Panc1 (cell line): ENCODE measurements around the gene HSF2BP. TPM values are rescaled to one million over a fixed set of nuclear protein-coding genes. Genes with fewer than 3 reads are reported as not detected.

Experiments
- ATAC-seq: fragments of 200-7000 bp; cut with Tn5 transposase; 2 replicates; pipeline ENCODE4 v1.9.1; 2020; ENCODE audit warnings: mild to moderate bottlenecking, moderate library complexity
- BruUV-seq: library from RNA; stranded (reverse); fragments of 400-500 nt; replicated peaks from 2 replicates; lab custom pipeline; 2021; lab: Mats Ljungman, UMichigan
- CTCF ChIA-PET: fragments of 300-600 bp; sonication (Branson Sonifier 250); formaldehyde crosslinking; loops from one replicate; lab custom pipeline; 2022; ENCODE audit warnings: antibody characterized with exemption; lab: Charles Lee
- POLR2A ChIA-PET: fragments of 300-600 bp; sonication (Branson Sonifier 250); formaldehyde crosslinking; loops from one replicate; lab custom pipeline; 2022; ENCODE audit warnings: antibody characterized with exemption; lab: Charles Lee
- DNase-seq: peaks from one replicate; pipeline ENCODE4 v3.0.0-alpha.2; 2010; ENCODE audit warnings: low read depth, low spot score
- H3K27ac ChIP-seq: 2 replicates; pipeline ENCODE4 v1.5.1; 2011; ENCODE audit warnings: mild to moderate bottlenecking, low read length, inconsistent platforms
- H3K27me3 ChIP-seq: fragments of 200-500 bp; sonication (Bioruptor generic); 2 replicates; pipeline ENCODE4 v1.6.0; 2014; ENCODE audit warnings: low read length, inconsistent platforms; ENCODE audit not compliant: control insufficient read depth, insufficient read depth
- H3K36me3 ChIP-seq: fragments of 200-500 bp; sonication (Bioruptor generic); 2 replicates; pipeline ENCODE4 v1.5.1; 2014; ENCODE audit warnings: inconsistent platforms, mild to moderate bottlenecking, low read length, moderate library complexity; ENCODE audit not compliant: control insufficient read depth, insufficient read depth
- H3K4me1 ChIP-seq: 2 replicates; pipeline ENCODE4 v1.5.1; 2011; ENCODE audit warnings: inconsistent platforms, mild to moderate bottlenecking, low read length, moderate library complexity; ENCODE audit not compliant: control insufficient read depth, insufficient read depth
- H3K4me3 ChIP-seq, 2 experiments: 2 replicates each; pipeline ENCODE4 v1.5.1; 2011 to 2012; ENCODE audit warnings: low read depth in 2 of 2, low read length in 2 of 2, mild to moderate bottlenecking in 2 of 2, inconsistent platforms in 1 of 2, moderate library complexity in 1 of 2
- H3K9me3 ChIP-seq: fragments of 200-500 bp; sonication (Bioruptor generic); 2 replicates; pipeline ENCODE4 v1.5.1; 2014; ENCODE audit warnings: low read depth, mild to moderate bottlenecking, inconsistent platforms, low read length, moderate library complexity; ENCODE audit not compliant: control insufficient read depth, insufficient read depth
- CTCF ChIP-seq: fragments of 450-650 bp; IDR thresholded peaks from 2 replicates; pipeline ENCODE4 v1.5.1; 2017; ENCODE audit warnings: mild to moderate bottlenecking
- POLR2AphosphoS5 ChIP-seq: IDR thresholded peaks from 2 replicates; pipeline ENCODE4 v1.6.1; 2012; ENCODE audit warnings: mild to moderate bottlenecking, low read depth, low read length, moderate library complexity
- REST ChIP-seq, 2 experiments: IDR thresholded peaks; 2 replicates each; pipeline ENCODE4 v1.6.1; 2011 to 2012; ENCODE audit warnings: low read depth in 2 of 2, control low read depth in 1 of 2, low read length in 1 of 2, mild to moderate bottlenecking in 1 of 2, moderate library complexity in 1 of 2; ENCODE audit not compliant: insufficient read depth in 1 of 2
- SIN3A ChIP-seq: IDR thresholded peaks from 2 replicates; pipeline ENCODE4 v1.6.1; 2012; ENCODE audit warnings: low read depth, mild to moderate bottlenecking, low read length, moderate library complexity, borderline replicate concordance; ENCODE audit not compliant: insufficient read depth
- TCF7L2 ChIP-seq: IDR thresholded peaks from 2 replicates; pipeline ENCODE4 v1.6.1; 2011; ENCODE audit warnings: mild to moderate bottlenecking, low read depth, low read length, inconsistent platforms
- in situ Hi-C: cut with HindIII; loops from 2 replicates; pipeline ENCODE4 v1.10.0; 2016; ENCODE audit warnings: low sequenced_read_pairs, low pct_unique_long_range_greater_than_20kb
- intact Hi-C: fragments of 100-400 bp; cut with micrococcal nuclease; formaldehyde crosslinking; loops from one replicate; pipeline ENCODE4 v1.10.0; 2022; ENCODE audit not compliant: unreplicated experiment
- total RNA-seq: library from RNA; stranded (reverse); gene quantifications from one replicate; pipeline ENCODE4 v1.2.1, GENCODE V29; 2021; ENCODE audit not compliant: unreplicated experiment

Gene HSF2BP
- total RNA-seq, 1 experiment from 2014 or later: 4.2 TPM

GRCh38 chr21:43643193-43643592 lies 16.1 kb downstream of the HSF2BP start:
- ChIA-PET POLR2A (interaction anchor here (0.6 kb wide), 1 partner anchor 328 kb away, joined by 3 read pairs; no protein-coding TSS in a partner anchor), CTCF (no interaction called here)
- no TSS peak for BruUV-seq
- in situ Hi-C loops (no loop called here), intact Hi-C loops (no loop called here)
- DNase-seq (no peak), ATAC-seq (no peak)
- Histone ChIP-seq H3K27me3 (no peaks in the 10 kb centered on the region), H3K9me3 (no peaks in the 10 kb centered on the region), H3K4me3 (no peak overlapping the region), H3K4me1 (peaks cover 11% of the 10 kb centered on the region; the same call in 1 of the 2 replicates), H3K36me3 (no peaks in the 10 kb centered on the region), H3K27ac (no peak overlapping the region)
- TF ChIP-seq REST (IDR thresholded peaks at IDR 0.05; ENCODE audit: insufficient read depth in 1 of 2, low read depth in 2 of 2, low read length in 1 of 2) (no peak), TCF7L2 (no peak), CTCF (no peak), SIN3A (no peak), POLR2AphosphoS5 (no peak)

- Histone ChIP-seq H3K27me3 (no peaks in the 10 kb centered on the region), H3K27ac (no peak overlapping the region; the same call in 1 of the 2 replicates), H3K36me3 (no peaks in the 10 kb centered on the region), H3K4me3 (no peak overlapping the region), H3K4me1 (peaks cover 4% of the 10 kb centered on the region; the same call in 1 of the 2 replicates), H3K9me3 (no peaks in the 10 kb centered on the region)
- ChIA-PET POLR2A (no interaction called here), CTCF (interaction anchor here (0.6 kb wide), 1 partner anchor 306 kb away, joined by 4 read pairs; no protein-coding TSS in a partner anchor)
- intact Hi-C loops: no loop called here
- in situ Hi-C loops: no loop called here
- DNase-seq (no peak), ATAC-seq (no peak)
- TF ChIP-seq REST (IDR thresholded peaks at IDR 0.05; ENCODE audit: insufficient read depth in 1 of 2, low read depth in 2 of 2, low read length in 1 of 2): no peak
- TF ChIP-seq POLR2AphosphoS5: no peak
- TF ChIP-seq CTCF: no peak
- TF ChIP-seq SIN3A: no peak
- TF ChIP-seq TCF7L2: no peak
- no TSS peak for BruUV-seq
These were observed 18.9 kb downstream of the HSF2BP start for GRCh38 chr21:43640400-43640799.
